ENCODE results near the gene RYR2. TPM values are rescaled to one million over a fixed set of nuclear protein-coding genes. Genes with fewer than 3 reads are reported as not detected.

Gene RYR2
- total and polyA plus RNA-seq, 7 donors = under 0.01 to 22.4 (median 6.1) TPM

DNA sequence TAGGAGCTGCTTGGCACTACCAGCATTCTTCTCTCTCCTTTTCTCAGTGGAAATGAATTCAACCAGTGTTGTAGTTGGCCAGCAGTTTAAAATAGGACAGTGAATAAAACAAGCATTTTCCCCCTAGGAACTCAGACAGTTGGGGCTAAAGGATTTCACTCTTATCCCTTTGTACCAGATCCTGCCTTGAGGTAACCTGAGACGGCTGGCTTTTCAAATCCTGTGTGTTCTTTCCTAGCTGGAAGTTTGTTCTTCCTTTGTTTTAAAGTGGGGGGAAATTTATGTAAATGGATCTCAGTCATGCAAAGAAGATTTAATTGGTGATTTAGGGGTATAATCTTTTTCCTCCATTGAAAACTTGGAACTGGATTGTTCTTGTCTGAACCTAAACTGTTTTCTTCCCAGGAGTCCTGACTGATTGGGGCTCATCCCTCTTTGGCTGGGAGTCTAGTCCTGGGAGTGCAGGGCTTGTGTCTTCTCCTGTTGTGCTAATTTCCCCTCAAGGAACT, 825.5 kb downstream of the RYR2 start:
- Histone ChIP-seq H3K4me3 (no peak overlapping the region), H3K4me1 (peaks cover 0 to 6% (median 0%) of the 10 kb centered on the region in 4 donors), H3K9me3 (no peaks in the 10 kb centered on the region), H3K36me3 (no peaks in the 10 kb centered on the region), H3K27ac (no peak overlapping the region), H3K27me3 (no peaks in the 10 kb centered on the region)
- DNase-seq = no peak
- intact Hi-C loops (cut with DNase I) = no loop called here
- TF ChIP-seq EP300 (IDR thresholded peaks at IDR 0.05) = no peak
- no peak for TF ChIP-seq POLR2AphosphoS5 (IDR thresholded peaks at IDR 0.05)
- TF ChIP-seq, protein P1, sequence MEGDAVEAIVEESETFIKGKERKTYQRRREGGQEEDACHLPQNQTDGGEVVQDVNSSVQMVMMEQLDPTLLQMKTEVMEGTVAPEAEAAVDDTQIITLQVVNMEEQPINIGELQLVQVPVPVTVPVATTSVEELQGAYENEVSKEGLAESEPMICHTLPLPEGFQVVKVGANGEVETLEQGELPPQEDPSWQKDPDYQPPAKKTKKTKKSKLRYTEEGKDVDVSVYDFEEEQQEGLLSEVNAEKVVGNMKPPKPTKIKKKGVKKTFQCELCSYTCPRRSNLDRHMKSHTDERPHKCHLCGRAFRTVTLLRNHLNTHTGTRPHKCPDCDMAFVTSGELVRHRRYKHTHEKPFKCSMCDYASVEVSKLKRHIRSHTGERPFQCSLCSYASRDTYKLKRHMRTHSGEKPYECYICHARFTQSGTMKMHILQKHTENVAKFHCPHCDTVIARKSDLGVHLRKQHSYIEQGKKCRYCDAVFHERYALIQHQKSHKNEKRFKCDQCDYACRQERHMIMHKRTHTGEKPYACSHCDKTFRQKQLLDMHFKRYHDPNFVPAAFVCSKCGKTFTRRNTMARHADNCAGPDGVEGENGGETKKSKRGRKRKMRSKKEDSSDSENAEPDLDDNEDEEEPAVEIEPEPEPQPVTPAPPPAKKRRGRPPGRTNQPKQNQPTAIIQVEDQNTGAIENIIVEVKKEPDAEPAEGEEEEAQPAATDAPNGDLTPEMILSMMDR (IDR thresholded peaks at IDR 0.05) = no peak
- TF ChIP-seq POLR2A (IDR thresholded peaks at IDR 0.05) = no peak
- 82 to 92% methylated on average over 1 of the region's 1 CpG for WGBS, 2 donors

DNA sequence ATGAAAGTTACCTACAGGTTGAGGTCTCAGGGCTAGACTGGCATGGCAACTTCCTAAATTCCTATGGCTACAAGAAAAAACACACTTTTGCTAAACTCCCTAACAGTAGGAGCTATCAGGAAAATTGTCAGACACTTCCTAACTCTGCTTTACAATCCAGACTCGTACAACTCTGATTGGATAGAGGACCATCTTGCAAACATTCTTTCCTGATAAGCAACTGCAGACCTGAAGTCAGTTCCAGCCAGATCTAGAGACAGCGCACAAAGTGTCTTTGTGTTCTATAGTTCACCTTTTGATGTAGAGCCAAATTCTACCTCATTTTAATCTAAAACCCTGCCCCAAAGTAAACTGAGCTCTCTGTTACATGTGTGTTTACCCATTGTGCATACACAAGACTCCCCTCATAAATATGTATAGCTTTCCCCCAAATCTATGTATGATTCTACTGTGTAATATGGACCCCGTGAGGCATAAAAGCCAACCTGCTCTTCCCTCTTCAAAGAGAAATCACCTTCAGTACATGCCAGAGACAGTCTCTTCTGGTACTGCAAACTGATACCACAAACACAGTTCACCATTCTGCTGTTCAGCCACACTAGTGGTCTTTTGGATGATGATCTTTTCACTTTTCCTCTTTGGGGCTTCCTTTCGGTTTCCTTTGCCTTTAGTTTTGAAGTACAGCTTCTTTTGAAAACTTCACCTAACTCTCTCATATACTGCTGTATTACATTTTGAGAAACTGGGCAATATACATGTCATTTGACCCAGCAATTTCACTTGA, 827.0 kb downstream of the RYR2 start:
- no peak for DNase-seq
- 28 to 61% methylated on average over 4 of the region's 4 CpGs for WGBS, 2 donors
- Histone ChIP-seq H3K4me3 (no peak overlapping the region), H3K27me3 (no peaks in the 10 kb centered on the region), H3K4me1 (peaks cover 0 to 5% (median 0%) of the 10 kb centered on the region in 4 donors), H3K9me3 (no peaks in the 10 kb centered on the region), H3K36me3 (no peaks in the 10 kb centered on the region), H3K27ac (no peak overlapping the region)
- intact Hi-C loops (cut with DNase I) = no loop called here
- TF ChIP-seq, protein P1 (IDR thresholded peaks at IDR 0.05) = no peak
- TF ChIP-seq POLR2A (IDR thresholded peaks at IDR 0.05) (no peak), POLR2AphosphoS5 (IDR thresholded peaks at IDR 0.05) (no peak), EP300 (IDR thresholded peaks at IDR 0.05) (no peak)

DNA sequence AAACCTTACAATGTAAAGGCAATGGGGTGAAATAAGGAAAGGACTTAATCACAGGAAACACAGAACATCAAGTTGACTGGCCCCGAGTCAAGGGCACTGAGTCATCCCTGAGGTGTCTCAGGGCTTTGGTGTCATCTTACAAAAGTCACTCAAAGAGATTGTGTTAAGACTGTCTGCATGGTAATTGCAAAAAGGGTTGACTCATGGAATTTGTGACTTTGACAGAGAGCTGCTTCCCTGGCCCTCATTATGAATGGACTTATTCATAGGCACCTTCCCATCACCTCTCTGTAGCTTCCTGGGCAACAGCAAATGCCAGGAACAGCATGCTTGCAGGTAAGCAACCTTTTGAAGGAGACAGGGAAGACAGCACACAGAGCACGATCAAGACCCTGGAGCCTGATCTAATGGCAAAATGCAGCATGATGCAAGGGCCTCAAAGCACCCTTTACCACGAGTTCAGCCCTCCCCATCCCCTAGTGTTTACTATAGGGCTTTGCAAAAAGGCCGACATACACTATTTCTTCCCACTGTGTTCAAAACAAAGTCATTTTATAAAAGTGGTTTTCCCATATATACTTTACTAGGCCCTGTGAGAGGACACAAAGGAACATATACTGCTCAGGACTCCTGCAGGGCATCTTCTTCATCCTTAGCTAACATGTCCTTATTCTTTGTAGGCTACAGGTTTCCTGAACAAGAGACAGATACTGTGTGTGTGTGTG, 831.7 kb downstream of the RYR2 start:
- intact Hi-C loops (cut with DNase I) = no loop called here
- Histone ChIP-seq H3K4me1 (no peaks in the 10 kb centered on the region), H3K36me3 (no peaks in the 10 kb centered on the region), H3K27ac (no peak overlapping the region), H3K27me3 (no peaks in the 10 kb centered on the region), H3K9me3 (no peaks in the 10 kb centered on the region), H3K4me3 (no peak overlapping the region)
- 73 to 79% methylated on average over 4 of the region's 4 CpGs for WGBS, 2 donors
- no peak for DNase-seq
- TF ChIP-seq, protein P1 (IDR thresholded peaks at IDR 0.05) = no peak
- no peak for TF ChIP-seq POLR2A (IDR thresholded peaks at IDR 0.05)
- TF ChIP-seq POLR2AphosphoS5 (IDR thresholded peaks at IDR 0.05) = no peak
- TF ChIP-seq EP300 (IDR thresholded peaks at IDR 0.05) = no peak

- Histone ChIP-seq H3K4me3 (no peak overlapping the region), H3K9me3 (no peaks in the 10 kb centered on the region), H3K27me3 (no peaks in the 10 kb centered on the region), H3K4me1 (no peaks in the 10 kb centered on the region), H3K36me3 (no peaks in the 10 kb centered on the region), H3K27ac (no peak overlapping the region)
- no peak for DNase-seq
- TF ChIP-seq, protein P1 (IDR thresholded peaks at IDR 0.05) = no peak
- TF ChIP-seq POLR2A (IDR thresholded peaks at IDR 0.05) = no peak
- no peak for TF ChIP-seq POLR2AphosphoS5 (IDR thresholded peaks at IDR 0.05)
- TF ChIP-seq EP300 (IDR thresholded peaks at IDR 0.05) = no peak
- 89 to 93% methylated on average over 8 of the region's 8 CpGs for WGBS, 2 donors
- intact Hi-C loops (cut with DNase I) = no loop called here
Observed at GRCh38 chr1:237875291-237875690, 833.3 kb downstream of the RYR2 start.
